Activated T-cell treated with anti-CD3 and anti-CD28 coated beads for 24 hours (primary cell): ENCODE results near the gene CD207.
"Not testable (repeated sequence)": the region's sequence is repeated elsewhere in the genome, so short reads cannot be mapped to it uniquely, and the experiment has no call there.

ENCODE experiments used
- DNase-seq: peaks from one replicate; pipeline ENCODE4 v3.0.0-alpha.2; 2020; ENCODE audit warnings: low read depth

The CD207 gene

GRCh38 chr2:70828914-70829824 lies 6.4 kb downstream of the CD207 start:
- DNase-seq, result no peak

DNA sequence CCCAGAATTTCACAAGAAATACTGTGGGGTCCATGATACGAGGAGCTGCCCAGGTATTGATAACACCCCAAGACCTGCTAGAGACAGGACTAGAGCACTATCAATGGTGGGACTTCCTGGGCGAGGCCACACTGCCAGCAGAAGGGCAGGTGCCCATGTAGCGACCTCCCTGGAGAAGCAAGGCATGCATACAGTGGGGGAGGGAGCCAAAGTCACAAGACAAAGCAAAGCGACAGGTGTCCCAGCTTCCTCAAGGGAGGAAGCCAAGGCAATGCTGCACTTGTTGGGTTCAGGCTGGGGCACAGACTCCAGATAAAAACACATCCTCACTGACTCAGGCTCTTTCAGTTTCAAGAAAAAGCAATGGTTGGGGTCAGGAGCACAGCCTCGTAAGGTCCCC lies 7.5 kb downstream of the CD207 start:
- no peak for DNase-seq

- DNase-seq, result no peak
These were observed 8.2 kb downstream of the CD207 start for GRCh38 chr2:70827388-70827787.

DNA sequence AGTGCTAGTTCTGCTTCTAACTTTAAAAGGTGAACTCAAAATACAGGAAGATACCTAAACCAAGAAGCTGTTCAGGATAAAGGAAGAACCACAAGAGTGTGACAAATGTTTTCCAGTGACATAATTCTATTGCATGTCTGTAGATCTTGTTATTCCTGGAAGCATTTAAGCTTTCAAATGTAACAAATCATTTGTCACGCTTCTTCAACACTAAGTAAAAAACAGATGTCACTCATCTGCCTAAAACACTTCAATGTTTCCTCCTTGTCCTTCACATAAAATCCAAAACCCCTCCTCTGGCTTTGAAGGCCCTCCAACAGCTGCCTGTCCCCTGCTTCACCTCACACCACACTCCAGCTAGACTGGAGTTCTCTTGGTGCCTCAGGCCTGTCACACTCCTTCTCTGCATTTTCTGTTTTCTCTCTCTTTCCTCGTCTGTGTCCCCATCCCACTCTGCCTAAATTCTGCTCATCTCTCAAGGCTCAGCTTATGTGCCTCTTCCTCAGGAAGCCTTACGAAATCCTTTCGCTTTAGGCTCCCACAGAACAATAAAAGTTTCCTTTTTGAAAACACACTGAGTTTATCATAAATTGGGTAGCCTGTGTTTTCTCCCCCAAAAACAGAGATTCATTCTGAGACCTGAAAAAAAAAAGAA lies 8.8 kb downstream of the CD207 start:
- DNase-seq, result no peak

- DNase-seq, result no peak
These were observed 12.4 kb downstream of the CD207 start for GRCh38 chr2:70823249-70823648.

DNA sequence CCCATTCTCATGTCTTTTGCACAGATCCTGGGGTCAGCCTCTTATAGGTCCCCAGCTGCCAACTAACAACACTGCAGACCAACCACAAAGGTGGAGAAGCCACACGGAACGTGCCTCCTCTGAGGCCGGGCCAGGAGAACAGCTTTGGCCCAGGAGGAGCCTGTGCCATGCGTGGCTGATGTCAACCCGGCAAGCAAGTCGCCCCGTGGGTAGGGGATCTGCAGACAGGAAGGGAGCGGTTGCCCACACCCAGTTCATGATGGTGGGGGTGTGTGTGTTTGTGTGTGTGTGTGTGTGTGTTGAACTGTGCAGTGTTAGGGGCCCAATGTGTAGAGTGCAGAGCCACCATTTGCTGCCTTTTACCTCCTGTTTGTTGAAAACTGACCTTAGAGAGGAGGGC lies 12.8 kb downstream of the CD207 start:
- DNase-seq, result no peak

GRCh38 chr2:70820499-70820898 lies 15.1 kb downstream of the CD207 start, which contains the start of gene CLEC4F:
Gene CLEC4F, minus strand, starts transcription at chr2:70820599. Its CDS starts 76 bp downstream, at chr2:70820523.
- no peak for DNase-seq

DNA sequence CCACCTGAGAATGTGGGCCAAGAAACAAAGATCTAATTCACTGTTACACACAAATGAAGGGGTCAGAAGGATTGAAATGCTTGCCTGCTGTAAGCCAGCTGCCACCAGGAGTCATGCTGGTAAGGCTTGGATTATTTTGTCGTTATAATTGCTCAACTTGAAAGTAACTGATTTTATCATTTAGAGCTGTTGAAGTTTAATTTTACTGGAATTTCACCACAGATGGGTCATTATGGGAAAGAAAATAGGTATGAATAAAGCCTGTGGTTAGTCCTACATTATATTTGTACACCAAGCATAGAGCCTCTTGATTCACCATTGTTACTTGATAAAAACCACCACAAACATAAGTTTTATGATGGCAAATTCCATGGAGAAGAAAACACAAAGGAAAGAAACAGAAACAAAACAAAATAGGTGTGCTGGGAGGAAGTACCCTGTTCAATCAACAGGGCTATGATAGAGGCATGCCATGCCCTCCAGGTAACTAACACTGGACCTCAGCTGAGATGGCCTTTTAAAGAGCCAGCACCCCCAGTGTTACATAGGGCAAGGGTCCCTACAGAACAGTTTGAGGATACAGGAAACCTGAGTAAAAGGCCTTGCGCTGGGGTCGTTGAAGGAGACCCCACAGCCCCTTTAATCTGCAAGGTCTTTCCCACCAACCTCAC lies 18.2 kb downstream of the CD207 start:
- DNase-seq, result no peak

DNA sequence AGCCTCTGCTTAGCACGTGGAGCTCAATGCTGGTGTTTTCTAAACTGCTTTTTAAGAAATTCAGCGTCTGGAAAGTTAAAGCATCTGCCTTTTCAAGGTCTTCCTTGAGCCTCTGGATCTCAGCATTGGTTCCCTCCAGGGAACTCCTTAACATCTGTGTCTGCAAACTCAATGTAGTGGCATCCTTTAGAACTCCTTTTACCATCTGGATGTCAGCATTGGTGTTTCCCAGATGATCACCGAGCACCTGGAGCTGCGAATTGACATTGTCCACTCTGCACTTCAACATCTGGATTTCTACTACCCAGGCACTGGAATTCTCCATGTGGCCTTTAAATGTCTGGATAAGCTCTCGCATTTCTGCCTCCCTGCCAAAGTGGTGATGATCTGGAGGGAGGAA lies 18.9 kb downstream of the CD207 start:
- DNase-seq, result no peak

GRCh38 chr2:70808983-70809958 lies 26.3 kb downstream of the CD207 start:
- no peak for DNase-seq

DNA sequence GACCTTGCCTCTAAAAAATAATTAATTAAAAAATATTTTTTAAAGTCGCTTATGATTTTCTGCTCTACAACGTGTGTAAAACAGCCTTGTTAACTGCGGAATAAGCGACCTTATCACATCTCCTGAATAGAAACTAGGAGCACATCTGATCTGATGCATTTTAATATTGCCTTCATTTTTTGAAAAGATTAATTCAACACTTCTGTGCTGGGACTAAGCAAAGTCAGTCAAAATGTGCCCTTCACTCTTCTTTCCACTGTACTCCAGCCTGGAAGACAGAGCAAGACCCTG lies 27.8 kb downstream of the CD207 start:
- DNase-seq, result no peak

DNA sequence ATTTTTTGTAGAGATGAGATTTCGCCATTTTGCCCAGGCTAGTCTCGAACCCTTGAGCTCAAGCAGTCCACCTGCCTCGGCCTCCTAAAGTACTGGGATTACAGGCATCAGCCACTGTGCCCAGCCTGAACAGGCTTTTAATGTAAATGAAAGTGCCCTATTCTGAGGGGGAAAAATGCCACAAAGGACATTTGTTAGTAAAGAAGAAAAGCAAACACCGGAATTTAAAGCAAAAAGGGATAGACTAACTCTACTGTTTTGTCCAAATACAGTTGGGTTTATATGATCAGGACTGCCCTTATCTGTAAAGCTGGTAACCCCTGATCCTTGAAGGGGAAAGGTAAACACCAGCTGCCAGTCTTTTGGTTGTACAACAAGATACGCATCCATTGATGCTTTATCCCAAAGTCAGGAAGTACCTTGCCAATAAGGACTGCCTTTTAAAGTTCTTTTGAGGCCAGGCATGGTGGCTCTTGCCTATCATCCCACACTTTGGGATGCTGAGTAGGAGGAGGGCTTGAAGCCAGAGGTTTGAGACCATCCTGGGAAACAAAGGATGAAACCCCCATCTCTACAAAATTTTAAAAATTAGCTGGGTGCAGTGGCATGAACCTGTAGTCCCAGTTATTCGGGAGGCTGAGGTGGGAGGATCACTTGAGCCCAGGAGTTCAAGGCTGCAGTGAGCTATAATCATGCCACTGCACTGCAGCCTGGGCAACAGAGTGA lies 28.4 kb downstream of the CD207 start:
- no peak for DNase-seq

- no peak for DNase-seq
These were observed 29.0 kb downstream of the CD207 start for GRCh38 chr2:70806620-70807019.

GRCh38 chr2:70806013-70806412 lies 29.6 kb downstream of the CD207 start:
- DNase-seq, result no peak

GRCh38 chr2:70801607-70802263 lies 33.9 kb downstream of the CD207 start:
- DNase-seq, result no peak

GRCh38 chr2:70799706-70800105 lies 35.9 kb downstream of the CD207 start:
- DNase-seq, result no peak

- not testable (repeated sequence) for DNase-seq
These were observed 37.6 kb downstream of the CD207 start for GRCh38 chr2:70797996-70798395.

GRCh38 chr2:70797506-70797905 lies 38.1 kb downstream of the CD207 start:
- no peak for DNase-seq

DNA sequence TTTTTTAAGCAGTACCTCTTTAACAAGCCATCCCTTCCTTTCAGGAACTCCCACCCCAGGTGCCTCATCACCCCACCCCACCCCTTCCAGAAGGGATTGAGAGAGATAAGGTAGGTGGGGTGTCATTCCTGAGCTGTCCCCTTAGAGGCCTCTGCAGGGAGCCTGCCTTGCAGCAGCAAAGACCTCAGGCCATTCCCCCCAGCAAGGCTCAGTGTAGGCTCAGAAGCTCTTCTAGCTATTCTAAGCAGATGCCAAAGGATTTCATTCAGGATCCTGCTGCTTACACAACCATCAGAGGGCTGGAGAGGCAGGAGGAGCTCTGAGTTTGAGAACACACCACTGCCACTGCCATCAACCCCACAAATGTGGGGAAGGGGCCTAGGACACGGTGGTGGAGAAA lies 39.4 kb downstream of the CD207 start:
- DNase-seq, result no peak

DNA sequence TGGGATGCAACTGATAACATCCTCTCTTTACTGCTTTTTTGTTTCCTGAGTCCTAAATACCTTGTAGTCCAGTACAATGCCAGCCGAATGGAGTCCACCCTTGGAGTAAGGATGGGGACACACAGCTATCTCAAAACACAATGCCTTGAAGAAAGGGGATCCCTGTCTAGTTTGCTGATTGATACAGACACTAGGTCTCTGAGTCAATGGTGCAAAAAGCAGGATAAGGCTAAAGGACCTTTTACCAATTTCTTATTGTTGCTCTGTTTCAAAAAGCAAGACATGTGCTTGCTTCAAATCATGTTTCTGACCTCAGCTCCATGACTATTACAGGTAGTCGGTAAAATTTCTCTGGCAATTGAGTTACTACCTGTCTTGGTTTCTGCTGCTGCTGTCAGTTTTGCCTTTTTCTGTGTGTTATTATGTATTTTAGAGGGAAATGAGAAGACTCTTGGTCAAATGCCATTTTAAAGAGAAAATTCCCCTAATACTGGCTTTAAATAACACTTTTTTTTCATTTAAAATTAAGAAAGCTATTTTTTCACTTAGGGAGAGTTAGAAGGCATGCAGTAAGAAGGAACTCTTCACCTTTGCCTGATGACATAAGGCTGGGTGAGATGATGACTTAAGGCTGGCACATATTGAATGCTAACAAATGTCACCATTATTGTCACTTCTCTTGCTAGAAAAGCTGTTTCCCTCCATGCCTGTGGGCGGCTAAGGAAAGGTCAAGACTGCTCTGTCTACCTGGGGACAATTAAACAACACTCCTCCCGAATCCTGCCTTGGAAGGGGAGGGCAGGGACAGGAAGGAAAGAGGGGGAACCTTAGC lies 40.2 kb downstream of the CD207 start:
- DNase-seq, result no peak
